IPS DF 6.9 (cell line): Measurements from ENCODE around the gene STK11IP.

Experiments used
- DNase-seq: peaks from one replicate; pipeline ENCODE4 v3.0.0-alpha.2; 2013; ENCODE audit warnings: low read depth, low spot score
- H3K27ac ChIP-seq: one replicate; pipeline ENCODE4 v1.5.1; 2013; ENCODE audit warnings: low read length, control low read depth
- H3K27me3 ChIP-seq: 2 replicates; pipeline ENCODE4 v1.6.1; 2013; ENCODE audit warnings: mild to moderate bottlenecking, low read length; ENCODE audit not compliant: control insufficient read depth, insufficient read depth
- H3K36me3 ChIP-seq: 2 replicates; pipeline ENCODE4 v1.6.1; 2013; ENCODE audit warnings: low read length; ENCODE audit not compliant: control insufficient read depth, insufficient read depth
- H3K4me1 ChIP-seq: 2 replicates; pipeline ENCODE4 v1.6.1; 2013; ENCODE audit warnings: low read length; ENCODE audit not compliant: control insufficient read depth, insufficient read depth
- H3K4me3 ChIP-seq: 2 replicates; pipeline ENCODE4 v1.5.1; 2013; ENCODE audit warnings: mild to moderate bottlenecking, low read length
- H3K9me3 ChIP-seq: 2 replicates; pipeline ENCODE4 v1.6.1; 2013; ENCODE audit warnings: low read length, inconsistent platforms; ENCODE audit not compliant: control insufficient read depth, insufficient read depth
- WGBS: extraction: QIAGEN DNeasy Blood & Tissue Kit; methylation state at CpG from one replicate; pipeline ENCODE4 v1.1.7; 2013; ENCODE audit warnings: mixed read lengths, missing lambda C conversion rate; ENCODE audit not compliant: insufficient read length, insufficient coverage; 5-methylcytosine and 5-hydroxymethylcytosine counted together

STK11IP gene

GRCh38 chr2:219618733-219619122 lies 21.1 kb downstream of the STK11IP start:
- peaks cover 3% of the 10 kb centered on the region; the same call in 1 of the 2 replicates for H3K36me3 ChIP-seq
- DNase-seq, result no peak
- no peak overlapping the region for H3K4me3 ChIP-seq
- no peak overlapping the region for H3K27ac ChIP-seq
- no CpG with 5 or more reads among the region's 3 CpGs for WGBS
- no peaks in the 10 kb centered on the region for H3K9me3 ChIP-seq
- no peaks in the 10 kb centered on the region for H3K4me1 ChIP-seq
- H3K27me3 ChIP-seq, result no peaks in the 10 kb centered on the region

GRCh38 chr2:219619235-219619634 lies 21.6 kb downstream of the STK11IP start:
- H3K27ac ChIP-seq, result no peak overlapping the region
- no peaks in the 10 kb centered on the region for H3K27me3 ChIP-seq
- H3K4me3 ChIP-seq, result no peak overlapping the region
- no peak for DNase-seq
- no CpG with 5 or more reads among the region's 4 CpGs for WGBS
- H3K9me3 ChIP-seq, result no peaks in the 10 kb centered on the region
- H3K4me1 ChIP-seq, result no peaks in the 10 kb centered on the region
- H3K36me3 ChIP-seq, result 0 out of 2 replicates have a peak, but pooled peaks cover 2% of the 10 kb centered on the region

- DNase-seq, result no peak
- Histone ChIP-seq H3K36me3 (no peaks in the 10 kb centered on the region), H3K4me3 (no peak overlapping the region), H3K9me3 (no peaks in the 10 kb centered on the region), H3K27ac (no peak overlapping the region), H3K4me1 (no peaks in the 10 kb centered on the region), H3K27me3 (no peaks in the 10 kb centered on the region)
- WGBS, result no CpG with 5 or more reads among the region's 6 CpGs
Observed at GRCh38 chr2:219620546-219620945, 22.9 kb downstream of the STK11IP start.

GRCh38 chr2:219621935-219622334 lies 24.3 kb downstream of the STK11IP start:
- no peaks in the 10 kb centered on the region for H3K27me3 ChIP-seq
- no CpG with 5 or more reads among the region's 4 CpGs for WGBS

GRCh38 chr2:219622472-219622871 lies 24.8 kb downstream of the STK11IP start:
- Histone ChIP-seq H3K27ac (no peak overlapping the region), H3K4me3 (no peak overlapping the region), H3K4me1 (0 out of 2 replicates have a peak, but pooled peaks cover 1% of the 10 kb centered on the region), H3K27me3 (no peaks in the 10 kb centered on the region), H3K9me3 (no peaks in the 10 kb centered on the region), H3K36me3 (no peaks in the 10 kb centered on the region; the same call in 1 of the 2 replicates)
- no CpG with 5 or more reads among the region's 2 CpGs for WGBS
- DNase-seq, result no peak

More at GRCh38 chr2:219621935-219622334, 24.3 kb downstream of the STK11IP start:
- no peak for DNase-seq
- H3K27ac ChIP-seq, result no peak overlapping the region
- no peak overlapping the region for H3K4me3 ChIP-seq
- 0 out of 2 replicates have a peak, but pooled peaks cover 1% of the 10 kb centered on the region for H3K4me1 ChIP-seq
- no peaks in the 10 kb centered on the region for H3K36me3 ChIP-seq
- no peaks in the 10 kb centered on the region for H3K9me3 ChIP-seq

GRCh38 chr2:219624565-219624964 lies 26.9 kb downstream of the STK11IP start:
- no peak overlapping the region for H3K4me3 ChIP-seq
- WGBS, result no CpG with 5 or more reads among the region's 6 CpGs

GRCh38 chr2:219625179-219625578 lies 27.5 kb downstream of the STK11IP start:
- Histone ChIP-seq H3K4me1 (peaks cover 6% of the 10 kb centered on the region), H3K27ac (no peak overlapping the region), H3K4me3 (no peak overlapping the region), H3K9me3 (no peaks in the 10 kb centered on the region), H3K36me3 (no peaks in the 10 kb centered on the region; the same call in 1 of the 2 replicates), H3K27me3 (no peaks in the 10 kb centered on the region)
- no CpG with 5 or more reads among the region's 5 CpGs for WGBS
- DNase-seq, result no peak

More at GRCh38 chr2:219624565-219624964, 26.9 kb downstream of the STK11IP start:
- Histone ChIP-seq H3K9me3 (no peaks in the 10 kb centered on the region), H3K36me3 (no peaks in the 10 kb centered on the region; the same call in 1 of the 2 replicates), H3K4me1 (peaks cover 6% of the 10 kb centered on the region), H3K27ac (no peak overlapping the region), H3K27me3 (no peaks in the 10 kb centered on the region)
- DNase-seq, result no peak

- Histone ChIP-seq H3K27me3 (no peaks in the 10 kb centered on the region), H3K9me3 (no peaks in the 10 kb centered on the region), H3K36me3 (no peaks in the 10 kb centered on the region; the same call in 1 of the 2 replicates), H3K4me1 (peaks cover 6% of the 10 kb centered on the region), H3K27ac (no peak overlapping the region), H3K4me3 (no peak overlapping the region)
- no peak for DNase-seq
- WGBS, result no CpG with 5 or more reads among the region's 8 CpGs
Observed at GRCh38 chr2:219626540-219626939, 28.9 kb downstream of the STK11IP start.

- H3K27me3 ChIP-seq, result no peaks in the 10 kb centered on the region
- no peaks in the 10 kb centered on the region for H3K9me3 ChIP-seq
- no peaks in the 10 kb centered on the region; the same call in 1 of the 2 replicates for H3K36me3 ChIP-seq
- H3K27ac ChIP-seq, result no peak within 1 kb of the TSS
- H3K4me3 ChIP-seq, result peak within 1 kb of the TSS; percentile 61; the same call in 1 of the 2 replicates
- DNase-seq, result no peak
- peaks cover 6% of the 10 kb centered on the region for H3K4me1 ChIP-seq
- WGBS, result no CpG with 5 or more reads among the region's 103 CpGs
Observed at GRCh38 chr2:219627103-219628100, 29.7 kb downstream of the STK11IP start, which contains the start of gene SLC4A3. Gene SLC4A3 (plus strand): TSS chr2:219627630. CDS start chr2:219627993, 363 bp downstream.

- H3K9me3 ChIP-seq, result no peaks in the 10 kb centered on the region
- DNase-seq, result no peak
- no peaks in the 10 kb centered on the region; the same call in 1 of the 2 replicates for H3K36me3 ChIP-seq
- H3K4me3 ChIP-seq, result peak overlapping the region; percentile 61; the same call in 1 of the 2 replicates
- H3K4me1 ChIP-seq, result peaks cover 6% of the 10 kb centered on the region
- no peak overlapping the region for H3K27ac ChIP-seq
- no peaks in the 10 kb centered on the region for H3K27me3 ChIP-seq
- WGBS, result no CpG with 5 or more reads among the region's 26 CpGs
Observed at GRCh38 chr2:219628235-219628985, 30.8 kb downstream of the STK11IP start.
